ENCODE results near the gene ATP6V1D.
"Not testable (repeated sequence)": the region's sequence is repeated elsewhere in the genome, so short reads cannot be mapped to it uniquely, and the experiment has no call there.

Gene ATP6V1D

DNA sequence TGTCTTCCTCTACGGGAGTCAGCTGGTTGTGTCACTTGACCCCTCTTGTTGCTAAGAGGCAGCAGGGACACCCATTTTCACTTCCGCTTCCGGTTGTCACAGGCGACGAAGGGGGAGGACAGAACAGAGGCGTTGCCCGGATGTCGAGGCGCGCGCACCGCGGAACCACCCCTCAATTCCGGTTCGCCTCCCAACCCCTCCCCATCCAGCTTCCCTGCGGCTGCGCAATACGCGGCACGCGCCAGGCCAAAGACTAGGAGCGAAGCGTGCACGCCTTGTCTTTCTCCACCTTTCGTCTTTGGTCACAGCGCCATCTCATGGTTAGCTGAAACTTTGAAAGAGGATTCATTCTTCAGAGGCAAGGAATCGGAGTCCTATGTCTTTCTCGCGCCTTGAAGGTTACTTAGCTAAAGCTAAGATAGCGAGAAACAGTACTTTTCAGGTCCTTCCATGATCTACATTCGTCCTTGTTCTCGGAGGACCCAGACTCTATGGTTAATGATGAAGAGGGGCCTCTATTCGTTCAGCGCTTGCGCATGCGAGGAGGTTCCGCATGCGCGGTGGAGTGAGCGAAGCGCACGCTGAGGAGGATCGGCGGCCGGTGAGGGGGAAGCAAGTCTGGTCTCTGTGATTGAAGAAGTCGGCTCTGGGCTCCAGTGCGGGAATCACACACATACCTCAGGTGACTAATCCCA, at the start of gene ATP6V1D, which contains the start of gene EIF2S1:
ATP6V1D (minus strand) TSS at position 30 of the 695 bp plus-strand sequence. CDS start 106 bp downstream, outside the sequence.
EIF2S1 (plus strand) TSS at position 554 of the 695 bp plus-strand sequence. CDS start 4,440 bp downstream, outside the sequence.
- peak; percentile 98 to 100 (median 99) for DNase-seq
- intact Hi-C loops (cut with DNase I), result loop anchor here (5.0 to 10.0 kb wide), 3 partner anchors 118 to 335 kb away; partner anchors contain the start of genes PALS1 and RDH11

- DNase-seq; intact Hi-C loops (cut with DNase I): not testable (repeated sequence)
Measured at GRCh38 chr14:67408122-67408801, 48.7 kb upstream of the ATP6V1D start.

DNA sequence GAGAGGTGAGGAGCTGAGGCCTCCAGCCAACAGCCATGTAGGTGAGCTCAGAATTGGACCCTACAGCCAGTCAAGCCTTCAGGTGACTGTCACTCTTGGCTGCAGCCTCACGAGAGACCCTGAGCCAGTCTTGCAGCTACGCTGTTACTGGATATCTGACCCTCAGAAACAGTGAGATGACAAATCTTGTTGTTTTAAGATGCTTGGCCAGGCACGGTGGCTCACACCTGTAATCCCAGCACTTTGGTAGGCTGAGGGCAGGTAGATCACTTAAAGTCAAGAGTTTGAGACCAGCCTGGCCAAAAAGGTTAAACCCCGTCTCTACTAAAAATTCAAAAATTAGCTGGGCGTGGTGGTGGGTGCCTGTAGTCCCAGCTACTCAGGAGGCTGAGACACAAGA, 46.2 kb upstream of the ATP6V1D start:
- no peak for DNase-seq
- intact Hi-C loops (cut with DNase I), result no loop called here

DNA sequence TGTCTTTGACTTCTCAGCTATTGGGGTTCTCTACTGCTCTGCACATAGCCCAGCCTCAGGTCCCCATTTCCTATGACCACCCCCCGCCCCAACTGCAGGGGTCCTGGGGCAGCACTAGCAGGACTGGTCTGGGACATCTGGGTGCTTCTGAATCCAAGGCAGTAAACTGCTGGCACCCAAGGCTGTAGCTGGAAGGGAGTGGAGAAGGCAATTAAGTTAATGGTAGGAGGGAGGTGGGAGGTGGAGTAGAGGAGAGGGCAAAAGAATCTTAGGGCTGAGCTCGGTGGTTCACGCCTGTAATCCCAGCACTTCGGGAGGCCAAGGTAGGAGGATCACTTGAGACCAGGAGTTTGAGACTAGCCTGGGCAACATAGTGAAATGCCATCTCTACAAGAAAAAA, 40.8 kb upstream of the ATP6V1D start:
- intact Hi-C loops (cut with DNase I), result no loop called here
- no peak for DNase-seq

GRCh38 chr14:67397536-67397935, 37.9 kb upstream of the ATP6V1D start:
- no peak for DNase-seq
- intact Hi-C loops (cut with DNase I), result no loop called here

GRCh38 chr14:67396381-67396970, 36.9 kb upstream of the ATP6V1D start:
- intact Hi-C loops (cut with DNase I), result no loop called here
- DNase-seq, result no peak

- no peak for DNase-seq
- intact Hi-C loops (cut with DNase I), result no loop called here
Measured at GRCh38 chr14:67395876-67396189, 36.2 kb upstream of the ATP6V1D start.

DNA sequence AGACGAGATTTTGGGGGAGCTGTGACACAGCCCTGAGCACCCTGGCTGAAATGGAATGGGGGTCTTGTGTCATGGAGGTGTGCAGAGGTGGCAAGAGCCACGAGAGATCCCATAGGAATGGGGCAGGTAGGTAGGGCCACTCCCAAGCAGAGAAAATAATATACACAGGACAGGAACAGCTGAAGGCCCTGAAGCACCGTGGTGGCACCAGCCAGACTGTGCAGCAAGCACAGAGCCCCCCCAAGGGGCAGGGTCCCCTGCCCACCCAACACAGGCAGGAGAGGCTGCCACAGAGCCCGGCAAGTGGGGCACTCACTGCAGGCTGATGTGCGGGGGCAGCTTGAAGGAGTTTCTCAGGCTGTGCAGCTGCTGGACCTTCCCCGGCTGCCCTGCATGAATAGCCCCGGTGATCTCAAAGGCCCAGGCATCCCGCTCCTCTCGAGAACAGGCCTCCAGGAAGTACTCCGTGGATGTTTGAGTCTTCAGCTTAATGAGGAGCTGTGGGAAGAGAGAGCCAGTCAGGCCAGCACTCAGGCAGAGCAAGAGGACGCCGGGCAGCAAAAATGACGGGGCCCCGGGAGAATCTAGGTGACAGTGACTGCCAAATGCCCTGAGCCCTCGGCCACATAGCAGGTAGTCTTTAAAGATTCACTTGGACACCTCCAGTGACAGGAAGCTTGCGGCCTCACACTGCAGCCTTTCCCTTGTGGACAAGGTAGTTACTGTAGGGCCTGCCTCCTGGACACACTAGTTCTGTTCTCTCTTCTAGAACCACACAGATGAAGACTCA, 35.7 kb upstream of the ATP6V1D start:
- intact Hi-C loops (cut with DNase I), result no loop called here
- DNase-seq, result no peak

DNA sequence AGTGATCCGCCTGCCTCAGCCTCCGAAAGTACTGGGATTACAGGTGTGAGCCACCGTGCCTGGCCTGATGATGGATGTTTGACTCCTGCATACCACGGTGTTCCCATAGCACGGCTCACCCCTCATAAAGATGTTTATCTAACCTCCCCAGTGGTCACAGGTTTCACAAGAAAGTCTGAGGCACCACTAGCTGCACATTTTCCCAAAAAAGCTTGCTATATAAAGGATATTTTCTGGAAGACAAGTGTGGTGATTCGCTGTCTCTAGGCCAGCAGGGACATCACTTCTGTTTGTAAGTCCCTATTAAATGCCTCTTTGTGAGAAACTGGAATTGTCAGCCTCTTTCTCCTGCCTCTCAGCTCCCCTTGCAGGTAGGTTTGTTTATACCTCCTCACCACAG, 34.1 kb upstream of the ATP6V1D start:
- no peak for DNase-seq
- intact Hi-C loops (cut with DNase I), result no loop called here

DNA sequence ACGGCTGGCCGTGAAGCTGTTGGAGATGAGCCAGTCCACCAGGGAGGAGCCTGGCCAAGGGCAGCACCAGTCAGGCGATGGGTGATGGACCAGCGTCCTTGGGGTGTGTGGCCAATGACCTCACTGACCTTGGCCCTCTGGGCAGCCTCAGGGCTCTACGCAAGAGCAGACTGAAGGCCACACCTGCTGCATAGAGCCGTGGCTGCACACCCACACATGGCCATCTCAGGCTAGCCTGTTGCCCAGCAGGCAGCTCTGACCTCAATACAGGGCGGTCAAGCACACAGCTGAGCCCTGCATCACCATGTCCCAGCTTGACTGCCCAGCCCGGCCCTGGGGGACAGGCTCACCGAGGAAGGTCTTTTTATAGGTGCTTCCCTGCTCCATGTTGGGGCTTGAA, 33.2 kb upstream of the ATP6V1D start:
- no peak for DNase-seq
- intact Hi-C loops (cut with DNase I), result no loop called here

DNA sequence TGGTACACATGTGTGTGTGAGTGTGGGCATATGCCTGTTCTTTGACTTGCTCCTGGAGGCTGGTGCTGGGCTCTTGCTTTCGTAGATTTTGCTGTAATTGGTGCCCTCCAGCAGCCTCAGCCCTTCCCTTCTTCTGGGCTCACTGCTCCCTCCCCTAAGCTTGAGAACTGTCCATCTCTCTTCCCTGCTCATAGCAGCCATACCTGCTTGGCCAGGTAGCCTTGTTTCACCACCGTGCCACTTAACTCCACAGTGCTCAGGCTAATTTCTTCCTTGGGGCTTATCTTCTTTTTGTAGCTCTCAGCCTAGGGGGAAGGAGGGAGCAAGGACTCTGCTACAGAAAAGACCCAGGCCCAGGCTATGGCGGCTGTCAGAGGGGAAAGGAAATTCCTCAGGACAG, 32.5 kb upstream of the ATP6V1D start:
- no peak for DNase-seq
- intact Hi-C loops (cut with DNase I), result no loop called here

DNA sequence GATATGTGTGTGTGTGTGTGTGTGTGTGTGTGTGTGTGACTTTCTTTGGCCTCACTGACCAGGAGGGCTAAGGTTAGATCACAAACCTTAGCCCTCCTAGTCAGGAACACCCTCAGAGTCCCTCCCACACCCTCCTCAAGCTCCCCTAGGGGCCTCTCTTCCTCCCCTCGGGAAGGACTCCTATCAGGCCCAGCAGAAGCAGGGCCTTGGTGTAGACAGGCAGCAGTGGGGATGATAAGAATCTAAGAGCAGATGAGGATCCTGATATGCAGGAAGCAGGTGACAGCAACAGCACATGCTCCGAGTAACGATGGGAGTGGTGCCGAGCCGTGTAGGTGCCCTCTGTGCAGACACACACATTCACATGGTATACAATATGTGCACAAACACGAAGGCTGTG, 31.7 kb upstream of the ATP6V1D start:
- DNase-seq, result no peak
- intact Hi-C loops (cut with DNase I), result no loop called here

- no peak for DNase-seq
- intact Hi-C loops (cut with DNase I), result no loop called here
Measured at GRCh38 chr14:67389811-67390534, 30.4 kb upstream of the ATP6V1D start.

DNA sequence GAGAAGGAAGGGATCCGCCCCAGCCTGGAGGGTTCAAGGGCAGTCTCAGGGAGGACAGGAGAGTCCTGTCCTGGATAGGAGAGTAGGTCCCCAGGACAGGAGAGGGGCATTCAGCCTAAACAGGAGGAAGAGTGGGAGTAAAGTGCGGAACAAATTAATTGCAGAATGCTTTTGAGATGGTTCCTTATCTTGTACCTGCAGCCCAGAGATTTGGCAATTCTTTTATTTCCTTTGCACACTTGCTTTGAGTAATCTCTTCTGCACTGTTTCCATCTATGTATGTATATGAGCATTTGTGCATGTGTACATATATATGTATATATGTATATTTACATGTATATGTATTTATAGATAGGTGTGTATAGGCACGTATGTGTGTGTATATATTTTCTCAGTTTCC, 29.7 kb upstream of the ATP6V1D start:
- intact Hi-C loops (cut with DNase I), result no loop called here
- no peak for DNase-seq

DNA sequence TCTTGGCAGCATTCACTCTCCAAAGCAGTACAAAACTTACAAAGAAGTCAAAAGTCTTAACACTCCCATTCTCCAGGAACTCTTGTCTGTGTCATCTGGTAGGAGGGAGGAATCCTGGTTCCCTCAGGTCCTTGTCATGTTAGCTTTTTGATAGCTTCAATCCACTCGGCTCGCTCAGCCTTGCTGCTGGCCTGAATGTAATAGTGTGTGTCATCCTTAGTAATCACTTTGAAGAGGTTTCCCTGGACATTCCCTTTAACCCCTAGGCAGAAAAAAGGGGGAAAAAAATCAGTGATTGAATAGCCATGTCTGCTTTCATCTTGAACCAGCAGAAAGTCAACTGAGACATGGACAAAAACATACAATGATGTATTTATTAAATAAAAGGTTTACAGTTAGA, 27.6 kb upstream of the ATP6V1D start:
- intact Hi-C loops (cut with DNase I), result no loop called here
- DNase-seq, result no peak

DNA sequence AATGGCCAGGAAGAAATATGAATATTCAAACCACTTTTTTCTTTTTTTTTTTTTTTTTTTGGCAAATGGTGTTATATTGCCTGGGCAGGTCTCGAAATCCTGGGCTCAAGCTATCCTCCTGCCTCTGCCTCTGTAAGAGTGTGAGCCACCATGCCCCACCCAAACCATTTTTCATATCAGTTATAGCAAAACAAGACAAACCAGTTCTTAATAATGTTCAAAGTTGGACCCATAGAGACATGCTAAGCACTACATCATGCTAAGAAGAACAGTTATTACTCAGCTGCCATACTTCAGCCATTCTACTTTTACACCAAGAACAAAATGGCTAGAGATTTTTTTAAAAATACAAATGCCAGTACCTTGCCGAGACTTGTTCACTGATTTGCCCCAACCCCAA, 26.0 kb upstream of the ATP6V1D start:
- intact Hi-C loops (cut with DNase I), result no loop called here
- no peak for DNase-seq

DNA sequence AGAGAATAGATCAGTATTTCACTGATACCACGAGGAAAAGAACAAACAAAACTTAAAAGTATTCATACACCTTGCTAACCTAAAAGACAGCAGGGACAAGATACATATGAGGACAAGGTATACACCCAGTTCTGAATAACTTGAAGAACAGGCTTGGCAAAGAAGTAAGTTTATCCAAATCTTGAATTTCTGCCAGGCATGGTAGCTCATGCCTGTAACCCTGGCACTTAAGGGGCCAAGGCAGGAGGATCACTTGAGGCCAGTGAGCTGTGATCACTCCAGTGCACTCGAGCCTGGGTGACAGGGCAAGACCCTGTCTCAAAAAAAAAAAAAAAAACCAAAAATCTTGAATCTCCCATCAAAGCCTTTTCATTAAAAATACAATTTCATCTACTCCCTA, 25.5 kb upstream of the ATP6V1D start:
- DNase-seq, result no peak
- intact Hi-C loops (cut with DNase I), result no loop called here

DNA sequence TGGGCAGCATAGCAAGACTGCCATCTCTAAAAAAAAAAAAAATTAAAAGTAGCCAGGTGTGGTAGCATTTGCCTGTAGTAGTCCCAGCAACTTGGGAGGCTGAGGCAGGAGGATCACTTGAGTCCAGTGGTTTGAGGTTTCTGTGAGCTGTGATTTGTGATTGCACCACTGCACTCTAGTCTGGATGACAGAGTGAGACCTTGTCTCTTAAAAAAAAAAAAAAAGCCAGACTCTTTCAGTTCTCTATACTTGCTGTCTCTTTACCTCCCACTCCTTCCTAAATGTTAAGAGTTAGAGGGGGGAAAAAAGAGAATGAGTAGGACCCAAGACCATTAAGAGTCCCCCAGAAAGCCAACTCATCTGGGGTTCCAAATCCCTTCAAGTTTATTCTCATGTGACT, 18.3 kb upstream of the ATP6V1D start:
- intact Hi-C loops (cut with DNase I), result no loop called here
- no peak for DNase-seq

DNA sequence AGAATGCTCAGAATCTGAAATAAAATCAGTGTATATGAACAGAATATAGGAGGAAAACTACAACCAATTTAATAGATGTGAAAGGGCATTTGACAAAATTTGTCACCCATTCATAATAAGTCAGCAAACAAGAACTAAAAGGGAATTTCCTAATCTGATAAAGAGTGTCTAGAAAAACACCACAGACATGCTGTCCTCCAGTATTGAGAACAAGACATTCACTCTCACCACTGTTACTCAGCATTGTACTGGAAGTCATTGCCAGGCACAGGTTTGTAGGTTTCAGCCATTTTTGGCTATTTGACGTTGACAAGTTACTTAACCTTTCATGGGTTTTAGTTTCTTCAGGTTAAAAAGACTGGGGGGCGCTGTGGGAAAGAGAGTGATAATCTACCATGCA, 13.7 kb upstream of the ATP6V1D start:
- no peak for DNase-seq
- intact Hi-C loops (cut with DNase I), result no loop called here

GRCh38 chr14:67372833-67373232, 13.2 kb upstream of the ATP6V1D start:
- intact Hi-C loops (cut with DNase I), result no loop called here
- DNase-seq, result no peak

All from posterior cingulate gyrus (tissue), 11 donors.